WTC11 (cell line): ENCODE results near the gene LIMD2. TPM values are rescaled to one million over a fixed set of nuclear protein-coding genes. Genes with fewer than 3 reads are reported as not detected.

ENCODE experiments used
- ARID4B ChIP-seq: sonication (generic); formaldehyde crosslinking; IDR thresholded peaks from 2 replicates; pipeline ENCODE4 v1.8.0; 2023; ENCODE audit warnings: missing genetic modification reagents, mild to moderate bottlenecking, borderline replicate concordance
- CBFB ChIP-seq: sonication (generic); formaldehyde crosslinking; IDR thresholded peaks from 2 replicates; pipeline ENCODE4 v1.8.1; 2022; ENCODE audit warnings: mild to moderate bottlenecking, low read depth, missing genetic modification reagents
- CREM ChIP-seq: sonication (generic); formaldehyde crosslinking; IDR thresholded peaks from 2 replicates; pipeline ENCODE4 v1.8.1; 2022; ENCODE audit warnings: mild to moderate bottlenecking, missing genetic modification reagents, moderate library complexity
- ELF4 ChIP-seq: sonication (generic); formaldehyde crosslinking; IDR thresholded peaks from 2 replicates; pipeline ENCODE4 v1.8.1; 2022; ENCODE audit warnings: low read depth, mild to moderate bottlenecking, moderate library complexity, missing genetic modification reagents
- JAZF1 ChIP-seq: fragments of 250-450 bp; sonication (Bioruptor Pico); IDR thresholded peaks from 2 replicates; pipeline ENCODE4 v1.9.0; 2021; ENCODE audit warnings: moderate library complexity, mild to moderate bottlenecking, inconsistent platforms
- JUN ChIP-seq: sonication (generic); formaldehyde crosslinking; IDR thresholded peaks from 2 replicates; pipeline ENCODE4 v1.8.0; 2023; ENCODE audit warnings: mild to moderate bottlenecking, missing genetic modification reagents
- MXD4 ChIP-seq: fragments of 250-450 bp; sonication (Bioruptor Pico); IDR thresholded peaks from 2 replicates; pipeline ENCODE4 v1.8.0; 2021; ENCODE audit warnings: mild to moderate bottlenecking, moderate library complexity, borderline replicate concordance
- NR3C1 ChIP-seq: sonication (generic); formaldehyde crosslinking; conservative IDR thresholded peaks from 2 replicates; pipeline ENCODE4 v1.8.1; 2023; ENCODE audit warnings: low read depth, mild to moderate bottlenecking, missing genetic modification reagents
- PRRX2 ChIP-seq: fragments of 250-450 bp; sonication (Bioruptor Pico); IDR thresholded peaks from 2 replicates; pipeline ENCODE4 v1.8.0; 2021; ENCODE audit warnings: mild to moderate bottlenecking
- RELA ChIP-seq: sonication (generic); formaldehyde crosslinking; IDR thresholded peaks from 2 replicates; pipeline ENCODE4 v1.8.1; 2022; ENCODE audit warnings: missing genetic modification reagents, mild to moderate bottlenecking, borderline replicate concordance
- SOX15 ChIP-seq: fragments of 250-450 bp; sonication (Bioruptor Pico); IDR thresholded peaks from 2 replicates; pipeline ENCODE4 v1.9.0; 2021; ENCODE audit warnings: mild to moderate bottlenecking
- ZBTB43 ChIP-seq: sonication (generic); formaldehyde crosslinking; IDR thresholded peaks from 2 replicates; pipeline ENCODE4 v1.8.1; 2023; ENCODE audit warnings: mild to moderate bottlenecking, missing genetic modification reagents
- ZNF138 ChIP-seq: sonication (generic); formaldehyde crosslinking; conservative IDR thresholded peaks from 2 replicates; pipeline ENCODE4 v1.8.1; 2022; ENCODE audit warnings: mild to moderate bottlenecking, moderate library complexity, missing genetic modification reagents
- ZNF317 ChIP-seq: sonication (generic); formaldehyde crosslinking; IDR thresholded peaks from 2 replicates; pipeline ENCODE4 v1.8.1; 2023; ENCODE audit warnings: low read depth, mild to moderate bottlenecking, moderate library complexity, missing genetic modification reagents, borderline replicate concordance
- ZNF425 ChIP-seq: fragments of 250-450 bp; sonication (Bioruptor Pico); conservative IDR thresholded peaks from 2 replicates; pipeline ENCODE4 v1.9.0; 2021; ENCODE audit warnings: mild to moderate bottlenecking
- ZNF512 ChIP-seq: sonication (generic); formaldehyde crosslinking; IDR thresholded peaks from 2 replicates; pipeline ENCODE4 v1.8.1; 2022; ENCODE audit warnings: missing genetic modification reagents, borderline replicate concordance
- total RNA-seq: library from RNA; stranded (reverse); gene quantifications from 3 replicates; pipeline ENCODE4 v1.2.3, GENCODE V29; 2021
- TF ChIP-seq, protein P1 (sequence below): fragments of 250-450 bp; sonication (Bioruptor Pico); IDR thresholded peaks from 2 replicates; pipeline ENCODE4 v1.9.0; 2021; ENCODE audit warnings: mild to moderate bottlenecking, borderline replicate concordance
- TF ChIP-seq, protein P2 (sequence below): sonication (generic); formaldehyde crosslinking; IDR thresholded peaks from 2 replicates; pipeline ENCODE4 v1.8.1; 2022; ENCODE audit warnings: mild to moderate bottlenecking, moderate library complexity, missing genetic modification reagents
- TF ChIP-seq, protein P3 (sequence below): sonication (generic); formaldehyde crosslinking; IDR thresholded peaks from 2 replicates; pipeline ENCODE4 v1.8.1; 2023; ENCODE audit warnings: mild to moderate bottlenecking, missing genetic modification reagents, moderate library complexity
- TF ChIP-seq, protein P4 (sequence below): sonication (generic); formaldehyde crosslinking; IDR thresholded peaks from 2 replicates; pipeline ENCODE4 v1.8.0; 2022; ENCODE audit warnings: mild to moderate bottlenecking, missing genetic modification reagents

The LIMD2 gene
- total RNA-seq, 1 experiment from 2014 or later: 91.8 TPM

GRCh38 chr17:63700528-63701455, 867 bp upstream of the LIMD2 start (continued):
- no peak for TF ChIP-seq ZNF425 (CRISPR knock-in tag)
- 0 out of 2 replicates have a peak, but pooled peaks have one; percentile 50 for TF ChIP-seq NR3C1 (CRISPR knock-in tag)
- TF ChIP-seq MXD4 (CRISPR knock-in tag): no peak
- TF ChIP-seq, protein P1, sequence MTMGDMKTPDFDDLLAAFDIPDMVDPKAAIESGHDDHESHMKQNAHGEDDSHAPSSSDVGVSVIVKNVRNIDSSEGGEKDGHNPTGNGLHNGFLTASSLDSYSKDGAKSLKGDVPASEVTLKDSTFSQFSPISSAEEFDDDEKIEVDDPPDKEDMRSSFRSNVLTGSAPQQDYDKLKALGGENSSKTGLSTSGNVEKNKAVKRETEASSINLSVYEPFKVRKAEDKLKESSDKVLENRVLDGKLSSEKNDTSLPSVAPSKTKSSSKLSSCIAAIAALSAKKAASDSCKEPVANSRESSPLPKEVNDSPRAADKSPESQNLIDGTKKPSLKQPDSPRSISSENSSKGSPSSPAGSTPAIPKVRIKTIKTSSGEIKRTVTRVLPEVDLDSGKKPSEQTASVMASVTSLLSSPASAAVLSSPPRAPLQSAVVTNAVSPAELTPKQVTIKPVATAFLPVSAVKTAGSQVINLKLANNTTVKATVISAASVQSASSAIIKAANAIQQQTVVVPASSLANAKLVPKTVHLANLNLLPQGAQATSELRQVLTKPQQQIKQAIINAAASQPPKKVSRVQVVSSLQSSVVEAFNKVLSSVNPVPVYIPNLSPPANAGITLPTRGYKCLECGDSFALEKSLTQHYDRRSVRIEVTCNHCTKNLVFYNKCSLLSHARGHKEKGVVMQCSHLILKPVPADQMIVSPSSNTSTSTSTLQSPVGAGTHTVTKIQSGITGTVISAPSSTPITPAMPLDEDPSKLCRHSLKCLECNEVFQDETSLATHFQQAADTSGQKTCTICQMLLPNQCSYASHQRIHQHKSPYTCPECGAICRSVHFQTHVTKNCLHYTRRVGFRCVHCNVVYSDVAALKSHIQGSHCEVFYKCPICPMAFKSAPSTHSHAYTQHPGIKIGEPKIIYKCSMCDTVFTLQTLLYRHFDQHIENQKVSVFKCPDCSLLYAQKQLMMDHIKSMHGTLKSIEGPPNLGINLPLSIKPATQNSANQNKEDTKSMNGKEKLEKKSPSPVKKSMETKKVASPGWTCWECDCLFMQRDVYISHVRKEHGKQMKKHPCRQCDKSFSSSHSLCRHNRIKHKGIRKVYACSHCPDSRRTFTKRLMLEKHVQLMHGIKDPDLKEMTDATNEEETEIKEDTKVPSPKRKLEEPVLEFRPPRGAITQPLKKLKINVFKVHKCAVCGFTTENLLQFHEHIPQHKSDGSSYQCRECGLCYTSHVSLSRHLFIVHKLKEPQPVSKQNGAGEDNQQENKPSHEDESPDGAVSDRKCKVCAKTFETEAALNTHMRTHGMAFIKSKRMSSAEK (CRISPR knock-in tag): no peak
- TF ChIP-seq ARID4B: no peak
- TF ChIP-seq, protein P2, sequence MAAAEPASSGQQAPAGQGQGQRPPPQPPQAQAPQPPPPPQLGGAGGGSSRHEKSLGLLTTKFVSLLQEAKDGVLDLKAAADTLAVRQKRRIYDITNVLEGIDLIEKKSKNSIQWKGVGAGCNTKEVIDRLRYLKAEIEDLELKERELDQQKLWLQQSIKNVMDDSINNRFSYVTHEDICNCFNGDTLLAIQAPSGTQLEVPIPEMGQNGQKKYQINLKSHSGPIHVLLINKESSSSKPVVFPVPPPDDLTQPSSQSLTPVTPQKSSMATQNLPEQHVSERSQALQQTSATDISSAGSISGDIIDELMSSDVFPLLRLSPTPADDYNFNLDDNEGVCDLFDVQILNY (CRISPR knock-in tag): peak; percentile 75
- TF ChIP-seq ZNF317 (CRISPR knock-in tag): peak; percentile 13; the same call in 1 of the 2 replicates
- peak; percentile 37; the same call in 1 of the 2 replicates for TF ChIP-seq ZBTB43
- TF ChIP-seq ZNF138 (CRISPR knock-in tag): no peak
- peak; percentile 69; the same call in 1 of the 2 replicates for TF ChIP-seq JUN (CRISPR knock-in tag)
- peak; percentile 64 for TF ChIP-seq RELA (CRISPR knock-in tag)
- TF ChIP-seq, protein P3, sequence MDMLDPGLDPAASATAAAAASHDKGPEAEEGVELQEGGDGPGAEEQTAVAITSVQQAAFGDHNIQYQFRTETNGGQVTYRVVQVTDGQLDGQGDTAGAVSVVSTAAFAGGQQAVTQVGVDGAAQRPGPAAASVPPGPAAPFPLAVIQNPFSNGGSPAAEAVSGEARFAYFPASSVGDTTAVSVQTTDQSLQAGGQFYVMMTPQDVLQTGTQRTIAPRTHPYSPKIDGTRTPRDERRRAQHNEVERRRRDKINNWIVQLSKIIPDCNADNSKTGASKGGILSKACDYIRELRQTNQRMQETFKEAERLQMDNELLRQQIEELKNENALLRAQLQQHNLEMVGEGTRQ (CRISPR knock-in tag): peak; percentile 13
- TF ChIP-seq SOX15: no peak
- TF ChIP-seq, protein P4, sequence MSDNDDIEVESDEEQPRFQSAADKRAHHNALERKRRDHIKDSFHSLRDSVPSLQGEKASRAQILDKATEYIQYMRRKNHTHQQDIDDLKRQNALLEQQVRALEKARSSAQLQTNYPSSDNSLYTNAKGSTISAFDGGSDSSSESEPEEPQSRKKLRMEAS (CRISPR knock-in tag): peak; percentile 76; the same call in 1 of the 2 replicates
- TF ChIP-seq ELF4 (CRISPR knock-in tag): peak; percentile 75
- TF ChIP-seq PRRX2 (CRISPR knock-in tag): no peak
- TF ChIP-seq CBFB (CRISPR knock-in tag): peak; percentile 77; the same call in 1 of the 2 replicates
- TF ChIP-seq CREM: peak; percentile 58; the same call in 1 of the 2 replicates
- TF ChIP-seq JAZF1: no peak
- no peak for TF ChIP-seq ZNF512
